Caco-2 (cell line): Measurements from ENCODE around the gene EXOC7. TPM values are rescaled to one million over a fixed set of nuclear protein-coding genes. Genes with fewer than 3 reads are reported as not detected.

Experiments
- BruUV-seq: library from RNA; stranded (reverse); fragments of 400-500 nt; replicated peaks from 2 replicates; lab custom pipeline; 2021; lab: Mats Ljungman, UMichigan
- CTCF ChIA-PET: fragments of 300-600 bp; sonication (Branson Sonifier 250); formaldehyde crosslinking; loops from one replicate; lab custom pipeline; 2022; ENCODE audit warnings: antibody characterized with exemption; lab: Charles Lee
- POLR2A ChIA-PET: fragments of 300-600 bp; sonication (Branson Sonifier 250); formaldehyde crosslinking; loops from one replicate; lab custom pipeline; 2022; ENCODE audit warnings: antibody characterized with exemption; lab: Charles Lee
- DNase-seq, 2 experiments: peaks; one replicate each; pipeline versions ENCODE4 v3.0.0 to v3.0.0-alpha.2; 2020 to 2022
- H3K27me3 ChIP-seq: replicated peaks from 2 replicates; pipeline ENCODE4 v1.6.0; 2011; ENCODE audit warnings: low read length; ENCODE audit not compliant: control insufficient read depth, insufficient read depth
- H3K36me3 ChIP-seq: 2 replicates; pipeline ENCODE4 v1.5.1; 2011; ENCODE audit warnings: low read length; ENCODE audit not compliant: control insufficient read depth, insufficient read depth
- H3K4me1 ChIP-seq: fragments of 250-450 bp; sonication (Bioruptor Pico); 2 replicates; pipeline ENCODE4 v1.5.1; 2020; ENCODE audit warnings: mild to moderate bottlenecking
- H3K4me3 ChIP-seq: 2 replicates; pipeline ENCODE4 v1.5.1; 2011; ENCODE audit warnings: low read depth, mild to moderate bottlenecking, control low read depth, low read length
- H3K9me3 ChIP-seq: fragments of 250-450 bp; sonication (Bioruptor Pico); 2 replicates; pipeline ENCODE4 v1.5.1; 2020; ENCODE audit warnings: mild to moderate bottlenecking, moderate library complexity
- H3K27ac Mint-ChIP-seq: one replicate; pipeline ENCODE4 v1.8.0; 2022; ENCODE audit warnings: mixed read lengths; ENCODE audit not compliant: unreplicated experiment
- H3K27me3 Mint-ChIP-seq: one replicate; pipeline ENCODE4 v1.8.0; 2022; ENCODE audit warnings: mixed read lengths; ENCODE audit not compliant: insufficient read depth, unreplicated experiment
- H3K36me3 Mint-ChIP-seq: one replicate; pipeline ENCODE4 v1.8.0; 2022; ENCODE audit warnings: mild to moderate bottlenecking, mixed read lengths; ENCODE audit not compliant: insufficient read depth, unreplicated experiment
- H3K4me1 Mint-ChIP-seq: one replicate; pipeline ENCODE4 v1.8.0; 2022; ENCODE audit warnings: low read depth, mixed read lengths; ENCODE audit not compliant: unreplicated experiment
- H3K4me3 Mint-ChIP-seq: one replicate; pipeline ENCODE4 v1.8.0; 2022; ENCODE audit warnings: mild to moderate bottlenecking, moderate library complexity, mixed read lengths; ENCODE audit not compliant: unreplicated experiment
- H3K9me3 Mint-ChIP-seq: one replicate; pipeline ENCODE4 v1.8.0; 2022; ENCODE audit warnings: mixed read lengths; ENCODE audit not compliant: unreplicated experiment
- intact Hi-C: fragments of 100-400 bp; cut with micrococcal nuclease; formaldehyde crosslinking; loops from one replicate; pipeline ENCODE4 v1.10.0; 2022; ENCODE audit not compliant: unreplicated experiment
- total RNA-seq: library from RNA; stranded (reverse); gene quantifications from 2 replicates; pipeline ENCODE4 v1.2.3, GENCODE V29; 2022
- TF ChIP-seq, protein P1 (sequence below), 2 experiments: fragments of 200-600 bp in 1 of 2; IDR thresholded peaks; 1 replicate in 1 of 2; 2 replicates in 1 of 2; pipeline versions ENCODE4 v1.5.1 to v1.8.0; 2011 to 2022; ENCODE audit warnings: antibody characterized with exemption in 1 of 2, control low read depth in 1 of 2, inconsistent platforms in 1 of 2, low read depth in 1 of 2, low read length in 1 of 2, mild to moderate bottlenecking in 1 of 2, moderate library complexity in 1 of 2; ENCODE audit not compliant: insufficient read depth in 1 of 2, severe bottlenecking in 1 of 2, unreplicated experiment in 1 of 2

EXOC7 gene
- total RNA-seq, 1 experiment from 2014 or later: 205 TPM

DNA sequence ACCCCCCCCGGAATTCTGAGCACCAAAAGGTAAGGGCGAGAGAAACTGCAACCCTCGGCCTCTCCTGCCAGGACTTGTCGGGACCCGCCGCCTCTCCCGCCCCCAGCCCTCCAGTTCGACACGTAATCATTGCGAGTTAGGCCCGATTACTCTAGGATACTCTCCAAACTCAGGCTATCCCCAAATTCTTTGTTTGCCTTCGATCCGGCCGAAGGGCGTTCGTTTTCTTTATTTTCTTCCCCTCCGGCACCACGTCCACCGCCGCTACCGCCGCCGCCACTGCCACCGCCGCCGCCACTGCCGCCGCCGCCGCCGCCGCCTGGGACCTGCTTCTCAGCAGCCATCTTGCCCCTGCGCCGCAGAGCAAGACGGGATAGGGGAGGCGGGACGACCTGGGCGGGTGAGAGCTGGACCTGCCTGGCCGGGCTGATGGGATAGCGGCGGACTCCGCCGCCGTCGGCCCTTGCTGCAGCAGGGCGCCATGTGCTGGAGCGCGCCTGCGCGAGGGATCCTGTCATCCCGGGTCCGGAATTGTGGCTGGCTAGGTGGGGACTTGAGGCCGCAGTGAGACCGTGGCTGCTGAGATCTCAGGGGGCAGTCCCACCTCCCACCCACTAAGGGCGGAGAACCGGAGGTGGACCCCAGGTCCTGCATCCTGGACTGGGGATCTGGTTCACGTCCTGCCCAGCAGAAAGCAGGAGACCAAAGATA is 31.3 kb downstream of the EXOC7 start, which contains the start of gene SRP68:
TSS of gene SRP68 (minus strand) at position 370 of the 711 bp plus-strand sequence. CDS start at position 344, 26 bp downstream.
- H3K9me3 Mint-ChIP-seq: no peaks in the 10 kb centered on the region
- CTCF ChIA-PET: interaction anchor here (0.6 to 1.0 kb wide), 3 partner anchors 35 to 82 kb away, joined by 3 to 4 read pairs (median 3); no protein-coding TSS in a partner anchor
- H3K36me3 ChIP-seq: no peaks in the 10 kb centered on the region
- peak; percentile 96 to 97 for DNase-seq
- H3K4me3 ChIP-seq: peak within 1 kb of the TSS; percentile 83
- peaks cover 9% of the 10 kb centered on the region for H3K4me1 Mint-ChIP-seq
- no peaks in the 10 kb centered on the region; the same call in none of the 2 replicates for H3K27me3 ChIP-seq
- H3K4me3 Mint-ChIP-seq: peak within 1 kb of the TSS; percentile 97
- intact Hi-C loops: loop anchor here (1.0 kb wide), 1 partner anchor 66 kb away; no protein-coding TSS in a partner anchor
- H3K4me1 ChIP-seq: 0 out of 2 replicates have a peak, but pooled peaks cover 5% of the 10 kb centered on the region
- peaks cover 12% of the 10 kb centered on the region for H3K27me3 Mint-ChIP-seq
- BruUV-seq: no TSS peak
- H3K27ac Mint-ChIP-seq: peak within 1 kb of the TSS; percentile 91
- H3K9me3 ChIP-seq: no peaks in the 10 kb centered on the region
- POLR2A ChIA-PET: interaction anchor here (0.5 to 1.0 kb wide), 9 partner anchors 13 to 312 kb away, joined by 3 to 8 read pairs (median 3); partner anchors contain the start of gene PRPSAP1
- peaks cover 42% of the 10 kb centered on the region for H3K36me3 Mint-ChIP-seq
- TF ChIP-seq, protein P1, sequence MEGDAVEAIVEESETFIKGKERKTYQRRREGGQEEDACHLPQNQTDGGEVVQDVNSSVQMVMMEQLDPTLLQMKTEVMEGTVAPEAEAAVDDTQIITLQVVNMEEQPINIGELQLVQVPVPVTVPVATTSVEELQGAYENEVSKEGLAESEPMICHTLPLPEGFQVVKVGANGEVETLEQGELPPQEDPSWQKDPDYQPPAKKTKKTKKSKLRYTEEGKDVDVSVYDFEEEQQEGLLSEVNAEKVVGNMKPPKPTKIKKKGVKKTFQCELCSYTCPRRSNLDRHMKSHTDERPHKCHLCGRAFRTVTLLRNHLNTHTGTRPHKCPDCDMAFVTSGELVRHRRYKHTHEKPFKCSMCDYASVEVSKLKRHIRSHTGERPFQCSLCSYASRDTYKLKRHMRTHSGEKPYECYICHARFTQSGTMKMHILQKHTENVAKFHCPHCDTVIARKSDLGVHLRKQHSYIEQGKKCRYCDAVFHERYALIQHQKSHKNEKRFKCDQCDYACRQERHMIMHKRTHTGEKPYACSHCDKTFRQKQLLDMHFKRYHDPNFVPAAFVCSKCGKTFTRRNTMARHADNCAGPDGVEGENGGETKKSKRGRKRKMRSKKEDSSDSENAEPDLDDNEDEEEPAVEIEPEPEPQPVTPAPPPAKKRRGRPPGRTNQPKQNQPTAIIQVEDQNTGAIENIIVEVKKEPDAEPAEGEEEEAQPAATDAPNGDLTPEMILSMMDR (IDR thresholded peaks at IDR 0.05; ENCODE audit: insufficient read depth in 1 of 2, low read depth in 1 of 2, low read length in 1 of 2, severe bottlenecking in 1 of 2, unreplicated experiment in 1 of 2): no peak

DNA sequence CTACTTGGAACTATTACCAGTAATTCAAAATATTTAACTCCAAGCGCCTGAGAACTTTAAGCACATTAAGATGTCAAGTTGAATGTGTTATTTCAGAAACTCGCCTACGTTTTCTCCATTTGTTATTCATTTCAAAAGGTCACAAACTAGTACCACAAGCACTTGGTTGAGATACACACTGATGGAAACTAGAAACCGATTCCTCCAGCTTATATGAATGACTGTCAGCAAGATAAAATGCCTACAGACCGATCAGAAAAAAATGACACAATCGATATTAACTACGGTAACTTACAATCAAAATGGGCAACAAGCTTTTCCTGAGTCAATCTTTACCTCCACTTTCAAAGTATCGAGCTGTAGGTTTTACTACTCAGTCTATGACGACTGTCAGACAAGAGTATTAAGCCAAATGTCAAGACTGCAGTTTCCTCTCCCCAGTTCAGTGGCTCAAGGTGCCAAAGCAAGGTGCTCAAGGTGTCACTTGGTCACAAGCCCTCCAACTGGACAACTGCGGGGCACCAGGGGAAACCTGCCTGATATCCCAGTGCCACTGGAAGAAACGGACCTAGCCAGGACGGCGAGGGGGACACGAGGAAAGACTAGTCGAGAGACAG is 31.9 kb downstream of the EXOC7 start:
- Mint-ChIP-seq H3K36me3 (peaks cover 41% of the 10 kb centered on the region), H3K4me1 (peaks cover 9% of the 10 kb centered on the region), H3K27me3 (peaks cover 8% of the 10 kb centered on the region), H3K27ac (peak overlapping the region; percentile 91), H3K4me3 (peak overlapping the region; percentile 97), H3K9me3 (no peaks in the 10 kb centered on the region)
- BruUV-seq: TSS peak; percentile 73
- H3K27me3 ChIP-seq: no peaks in the 10 kb centered on the region; the same call in 1 of the 2 replicates
- H3K4me3 ChIP-seq: peak overlapping the region; percentile 83
- peaks cover 2% of the 10 kb centered on the region; the same call in 1 of the 2 replicates for H3K36me3 ChIP-seq
- H3K9me3 ChIP-seq: no peaks in the 10 kb centered on the region
- POLR2A ChIA-PET: interaction anchor here (0.6 to 1.0 kb wide), 3 partner anchors 14 to 216 kb away, joined by 3 to 7 read pairs (median 3); partner anchors contain the start of gene WBP2
- no peak for DNase-seq
- CTCF ChIA-PET: interaction anchor here (0.6 to 1.2 kb wide), 3 partner anchors 35 to 61 kb away, joined by 3 to 8 read pairs (median 4); no protein-coding TSS in a partner anchor
- intact Hi-C loops: loop anchor here (1.0 kb wide), 1 partner anchor 67 kb away; no protein-coding TSS in a partner anchor
- H3K4me1 ChIP-seq: 0 out of 2 replicates have a peak, but pooled peaks cover 5% of the 10 kb centered on the region
- TF ChIP-seq, protein P1 (IDR thresholded peaks at IDR 0.05; ENCODE audit: insufficient read depth in 1 of 2, low read depth in 1 of 2, low read length in 1 of 2, severe bottlenecking in 1 of 2, unreplicated experiment in 1 of 2): no peak

DNA sequence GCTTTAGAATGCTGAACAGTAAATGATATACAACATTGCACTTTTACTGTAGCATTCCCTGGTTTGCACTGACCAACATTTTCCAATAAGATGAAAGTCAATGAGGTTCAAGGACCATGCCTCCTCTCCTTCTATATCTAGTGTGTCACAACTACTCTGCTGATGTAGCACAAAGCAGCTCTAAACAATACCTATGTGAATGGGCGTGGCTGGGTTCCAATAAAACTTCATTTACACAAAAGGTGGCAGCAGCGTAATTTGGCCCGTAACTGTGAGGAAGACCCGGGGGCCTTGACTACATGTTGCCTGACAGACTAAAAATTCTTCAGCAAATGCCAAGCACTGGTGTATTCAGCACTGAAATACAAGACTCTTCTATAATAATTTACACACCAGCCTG is 37.8 kb downstream of the EXOC7 start:
- Mint-ChIP-seq H3K27ac (no peak overlapping the region), H3K4me1 (no peaks in the 10 kb centered on the region), H3K4me3 (no peak overlapping the region), H3K36me3 (peaks cover 74% of the 10 kb centered on the region), H3K27me3 (no peaks in the 10 kb centered on the region), H3K9me3 (no peaks in the 10 kb centered on the region)
- H3K4me1 ChIP-seq: no peaks in the 10 kb centered on the region
- H3K9me3 ChIP-seq: no peaks in the 10 kb centered on the region
- no TSS peak for BruUV-seq
- intact Hi-C loops: no loop called here
- TF ChIP-seq, protein P1 (IDR thresholded peaks at IDR 0.05; ENCODE audit: insufficient read depth in 1 of 2, low read depth in 1 of 2, low read length in 1 of 2, severe bottlenecking in 1 of 2, unreplicated experiment in 1 of 2): no peak
- no peak overlapping the region for H3K4me3 ChIP-seq
- DNase-seq: no peak
- POLR2A ChIA-PET: interaction anchor here (0.6 kb wide), 1 partner anchor 315 kb away, joined by 9 read pairs; no protein-coding TSS in a partner anchor
- no peaks in the 10 kb centered on the region for H3K27me3 ChIP-seq
- CTCF ChIA-PET: interaction anchor here (0.7 kb wide), 1 partner anchor 43 kb away, joined by 4 read pairs; no protein-coding TSS in a partner anchor
- peaks cover 8% of the 10 kb centered on the region for H3K36me3 ChIP-seq
